ENCODE measurements around the gene EVA1C. TPM values are rescaled to one million over a fixed set of nuclear protein-coding genes. Genes with fewer than 3 reads are reported as not detected.

Gene EVA1C
- total and polyA plus RNA-seq, 9 of the 15 experiments (the other 6 are each of a cell fraction or from before 2014, with no cell fraction given): 0.22 TPM; not detected in 8

DNA sequence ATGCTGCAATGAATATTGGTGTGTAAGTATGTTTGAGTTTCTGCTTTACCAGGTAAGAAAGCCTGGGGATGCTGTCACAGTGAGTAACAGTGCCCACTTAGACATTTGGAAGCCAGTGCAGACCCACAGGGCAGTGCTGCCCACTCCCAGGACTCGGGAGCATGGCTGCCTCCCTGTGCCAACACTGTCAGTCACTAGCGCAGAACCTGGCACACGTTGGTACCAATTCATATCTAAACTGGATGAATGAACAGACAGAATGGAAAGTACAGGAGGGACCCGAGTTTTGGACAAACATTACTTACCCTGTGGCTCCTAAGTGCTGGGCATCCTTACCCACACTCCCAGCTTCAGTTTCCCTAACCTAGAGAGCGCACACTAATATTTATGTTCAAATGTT lies 1.6 kb upstream of the EVA1C start:
- H3K27ac ChIP-seq (ENCODE audit: extremely low read depth, low read depth, low read length): no peak overlapping the region
- intact Hi-C loops (cut with micrococcal nuclease) (no loop called here), in situ Hi-C loops (cut with MboI) (no loop called here)
- no peaks in the 10 kb centered on the region for H3K79me2 ChIP-seq (ENCODE audit: control insufficient read depth, insufficient read depth, low read length)
- ATAC-seq (no peak), FAIRE-seq (no peak), DNase-seq (ENCODE audit: extremely low read depth in 1 of 4, low spot score in 3 of 4) (no peak)
- BruUV-seq (replicated peaks): no TSS peak
- H4K20me1 ChIP-seq (replicated peaks; ENCODE audit: control insufficient read depth, insufficient read depth, low read length): no peaks in the 10 kb centered on the region
- H2AFZ ChIP-seq (ENCODE audit: low read depth, low read length): no peak overlapping the region
- WGBS (ENCODE audit: insufficient coverage, low coverage, missing lambda C conversion rate): 44% methylated on average over 5 of the region's 5 CpGs
- ChIA-PET CTCF (ENCODE audit: low intra/inter-chr PET ratio) (no interaction called here), POLR2A (interaction anchor here (0.6 kb wide), 2 partner anchors 81 to 545 kb away, joined by 3 read pairs; no protein-coding TSS in a partner anchor)
- peaks cover 2 to 22% of the 10 kb centered on the region in 2 experiments; a peak in 4 of 5 replicates for H3K4me1 ChIP-seq (replicated peaks in 1 of 2; ENCODE audit: control insufficient read depth in 2 of 2, insufficient read depth in 2 of 2, low read length in 2 of 2)
- H3K4me3 ChIP-seq: no peak overlapping the region
- no peaks in the 10 kb centered on the region for H3K9me3 ChIP-seq (replicated peaks; ENCODE audit: control insufficient read depth, insufficient read depth, low read depth, low read length)
- no peak for TF ChIP-seq SAFB2 (IDR thresholded peaks at IDR 0.05; ENCODE audit: borderline replicate concordance, low read depth, low read length, severe bottlenecking)
- no peak for TF ChIP-seq RFX1 (IDR thresholded peaks at IDR 0.05)
- TF ChIP-seq SP1 (CRISPR knock-in tag; IDR thresholded peaks at IDR 0.05): no peak
- TF ChIP-seq RFX5 (IDR thresholded peaks at IDR 0.05; ENCODE audit: low read depth, low read length): no peak
- no peak for TF ChIP-seq ZNF780A (CRISPR knock-in tag; IDR thresholded peaks at IDR 0.05)
- TF ChIP-seq MEF2A (IDR thresholded peaks at IDR 0.05; ENCODE audit: control insufficient read depth, low read depth, low read length): no peak
- no peak for TF ChIP-seq NR4A1 (CRISPR knock-in tag; IDR thresholded peaks at IDR 0.05)
- TF ChIP-seq NR4A1 (tag; IDR thresholded peaks at IDR 0.05): no peak
- H3K9ac ChIP-seq (ENCODE audit: insufficient read depth in 1 of 2, low read depth in 2 of 2, low read length in 2 of 2): no peak overlapping the region
- H3K36me3 ChIP-seq (ENCODE audit: control insufficient read depth, insufficient read depth, low read length): no peaks in the 10 kb centered on the region
- H3K9me1 ChIP-seq (ENCODE audit: control insufficient read depth, insufficient read depth, low read length): no peaks in the 10 kb centered on the region
- H3K27me3 ChIP-seq (ENCODE audit: control insufficient read depth in 2 of 2, insufficient read depth in 2 of 2, low read length in 2 of 2): peaks cover 34 to 67% of the 10 kb centered on the region in 2 experiments; a peak in 4 of 5 replicates
- no peak overlapping the region for H3K4me2 ChIP-seq (ENCODE audit: insufficient read depth, low read length)
